CD4-positive, CD25-positive, alpha-beta regulatory T cell (primary cell): ENCODE data around the gene ABCD1. TPM values are rescaled to one million over a fixed set of nuclear protein-coding genes. Genes with fewer than 3 reads are reported as not detected.
"Not testable (repeated sequence)": the region's sequence is repeated elsewhere in the genome, so short reads cannot be mapped to it uniquely, and the experiment has no call there.

Source experiments
- ATAC-seq, 2 donors: fragments of 150-1000 bp; cut with Tn5 transposase; one replicate each; pipeline ENCODE4 v1.10.0; 2021; ENCODE audit warnings: low read depth in 2 of 2, moderate number of reproducible peaks in 2 of 2, moderate library complexity in 1 of 2
- DNase-seq, 3 donors: peaks; one replicate each; pipeline versions ENCODE4 v3.0.0 to v3.0.0-alpha.2; 2012 to 2022; ENCODE audit warnings: mixed read lengths in 1 of 3
- H3K27ac ChIP-seq: one replicate; pipeline ENCODE4 v1.7.0; 2013; ENCODE audit warnings: mild to moderate bottlenecking, low read length; ENCODE audit not compliant: insufficient read depth, poor library complexity, severe bottlenecking
- H3K27me3 ChIP-seq: one replicate; pipeline ENCODE4 v1.7.0; 2013; ENCODE audit warnings: low read length; ENCODE audit not compliant: control insufficient read depth, insufficient read depth
- H3K36me3 ChIP-seq: one replicate; pipeline ENCODE4 v1.7.0; 2013; ENCODE audit warnings: mild to moderate bottlenecking, low read length, moderate library complexity; ENCODE audit not compliant: control insufficient read depth, insufficient read depth
- H3K4me1 ChIP-seq: 2 replicates; pipeline ENCODE4 v1.7.0; 2013; ENCODE audit warnings: mild to moderate bottlenecking, low read length; ENCODE audit not compliant: insufficient read depth, control insufficient read depth, poor library complexity, severe bottlenecking
- H3K4me3 ChIP-seq: one replicate; pipeline ENCODE4 v1.7.0; 2013; ENCODE audit warnings: low read depth, mild to moderate bottlenecking, low read length, moderate library complexity
- H3K9me3 ChIP-seq, 2 experiments: 1 replicate in 1 of 2; 2 replicates in 1 of 2; pipeline ENCODE4 v1.7.0; 2013; ENCODE audit warnings: low read length in 2 of 2, mild to moderate bottlenecking in 1 of 2, moderate library complexity in 1 of 2; ENCODE audit not compliant: control insufficient read depth in 2 of 2
- H3K27ac Mint-ChIP-seq, 3 donors: one replicate each; pipeline ENCODE4 v1.8.0; 2020 to 2022; ENCODE audit warnings: mild to moderate bottlenecking in 3 of 3, mixed read lengths in 3 of 3, moderate library complexity in 2 of 3
- H3K27me3 Mint-ChIP-seq: one replicate; pipeline ENCODE4 v1.8.0; 2022; ENCODE audit warnings: mild to moderate bottlenecking, mixed read lengths
- H3K36me3 Mint-ChIP-seq: one replicate; pipeline ENCODE4 v1.8.0; 2020; ENCODE audit warnings: mixed read lengths
- H3K4me1 Mint-ChIP-seq, 4 donors: one replicate each; pipeline ENCODE4 v1.8.0; 2020 to 2022; ENCODE audit warnings: mixed read lengths in 4 of 4, mild to moderate bottlenecking in 1 of 4
- H3K4me3 Mint-ChIP-seq, 4 donors: one replicate each; pipeline ENCODE4 v1.8.0; 2020 to 2022; ENCODE audit warnings: mild to moderate bottlenecking in 4 of 4, mixed read lengths in 4 of 4, moderate library complexity in 3 of 4
- H3K9me3 Mint-ChIP-seq, 7 donors: one replicate each; pipeline ENCODE4 v1.8.0; 2020 to 2022; ENCODE audit warnings: mixed read lengths in 7 of 7, mild to moderate bottlenecking in 3 of 7, moderate library complexity in 2 of 7
- polyA plus RNA-seq, 4 donors: library from polyadenylated mRNA; unstranded; fragments of 300-500 nt; fragmentation: Illumina TruSeq; gene quantifications; one replicate each; pipeline ENCODE4 v1.2.3, GENCODE V29; 2021
- total RNA-seq: library from RNA; stranded (reverse); gene quantifications from one replicate; pipeline ENCODE4 v1.2.3, GENCODE V29; 2022

The ABCD1 gene
- total and polyA plus RNA-seq, 5 donors from 2014 or later = 1.1 to 7.5 (median 1.7) TPM

DNA sequence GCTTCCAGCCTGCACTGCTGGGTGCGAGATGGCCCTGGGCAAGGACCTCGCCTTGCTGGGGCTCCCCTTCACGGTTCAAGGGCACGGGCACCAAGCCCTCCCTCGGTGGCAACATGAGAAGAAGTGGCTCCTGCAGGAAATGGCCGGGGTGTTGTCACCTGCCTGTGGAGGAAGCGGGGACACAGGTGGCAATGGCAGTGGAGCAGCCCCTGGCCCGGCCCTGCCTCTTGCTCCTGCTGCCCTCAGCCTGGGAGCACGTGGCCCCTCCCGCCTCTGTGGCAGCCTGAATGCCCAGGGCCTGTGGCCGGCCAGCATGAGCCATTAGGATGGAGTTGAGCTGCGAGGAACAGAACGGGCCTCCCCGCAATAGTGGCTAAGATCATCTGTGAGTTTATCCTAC, 16.8 kb downstream of the ABCD1 start:
- no peaks in the 10 kb centered on the region for H3K36me3 Mint-ChIP-seq
- DNase-seq = no peak
- no peak overlapping the region for H3K27ac Mint-ChIP-seq
- no peak for ATAC-seq
- H3K4me1 Mint-ChIP-seq = peaks cover 0 to 19% (median 0%) of the 10 kb centered on the region in 4 donors
- peaks cover 11% of the 10 kb centered on the region for H3K4me1 ChIP-seq
- no peak overlapping the region for H3K4me3 ChIP-seq
- H3K27me3 ChIP-seq = no peaks in the 10 kb centered on the region
- H3K9me3 ChIP-seq = no peaks in the 10 kb centered on the region
- no peaks in the 10 kb centered on the region for H3K36me3 ChIP-seq
- no peak overlapping the region for H3K4me3 Mint-ChIP-seq
- H3K27ac ChIP-seq = no peak overlapping the region
- H3K9me3 Mint-ChIP-seq = no peaks in the 10 kb centered on the region
- H3K27me3 Mint-ChIP-seq = no peaks in the 10 kb centered on the region

DNA sequence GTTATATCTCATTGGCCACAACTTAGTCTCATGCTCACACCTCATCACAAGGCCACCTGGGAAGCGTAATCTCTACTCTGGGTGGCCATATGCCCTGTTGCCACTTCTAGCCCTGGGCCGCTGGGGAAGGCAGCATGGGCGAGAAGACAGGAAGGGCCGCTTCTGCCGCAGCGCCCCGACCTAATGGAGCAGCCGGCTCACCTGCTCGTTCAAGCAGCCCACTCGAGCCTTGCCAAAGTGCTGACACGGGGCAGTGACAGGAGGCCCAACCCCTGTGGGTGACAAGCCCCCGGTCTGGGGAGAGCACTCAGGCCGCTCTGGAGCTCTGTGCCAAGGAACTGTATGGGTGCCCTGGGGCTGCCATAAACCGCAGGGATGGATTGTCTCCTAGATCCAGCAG, 17.5 kb downstream of the ABCD1 start:
- H3K27ac ChIP-seq, H3K27ac Mint-ChIP-seq, H3K36me3 Mint-ChIP-seq, H3K27me3 ChIP-seq, ATAC-seq, DNase-seq, H3K4me3 Mint-ChIP-seq, H3K36me3 ChIP-seq, H3K4me3 ChIP-seq, H3K9me3 ChIP-seq, H3K9me3 Mint-ChIP-seq, H3K27me3 Mint-ChIP-seq: not testable (repeated sequence)
- peaks cover 0 to 19% (median 0%) of the 10 kb centered on the region in 4 donors for H3K4me1 Mint-ChIP-seq
- H3K4me1 ChIP-seq = peaks cover 11% of the 10 kb centered on the region

DNA sequence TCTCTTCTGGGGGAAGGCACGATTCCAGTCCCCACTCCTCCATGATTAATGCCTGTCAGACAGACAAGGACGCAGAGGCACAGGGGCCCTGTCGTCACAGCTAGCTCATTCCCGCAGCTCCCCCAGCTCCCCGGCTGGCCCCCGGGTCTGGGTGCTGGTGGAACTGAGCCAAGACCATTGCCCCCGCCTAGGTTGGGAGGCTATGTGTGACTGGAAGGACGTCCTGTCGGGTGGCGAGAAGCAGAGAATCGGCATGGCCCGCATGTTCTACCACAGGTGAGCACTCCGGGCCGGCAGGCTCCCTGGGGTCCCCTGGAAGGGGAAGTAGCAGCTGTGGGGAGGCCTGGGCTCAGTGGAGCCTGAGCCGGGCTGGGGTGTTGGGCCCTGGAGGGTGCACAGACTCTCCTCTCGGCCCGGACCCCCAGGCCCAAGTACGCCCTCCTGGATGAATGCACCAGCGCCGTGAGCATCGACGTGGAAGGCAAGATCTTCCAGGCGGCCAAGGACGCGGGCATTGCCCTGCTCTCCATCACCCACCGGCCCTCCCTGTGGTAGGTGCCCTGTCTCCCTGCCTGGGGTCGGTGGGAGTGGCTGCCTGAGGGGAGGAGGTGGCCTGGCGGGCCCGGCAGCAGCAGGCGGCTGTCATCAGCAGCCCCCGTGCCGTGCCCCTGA, 18.3 kb downstream of the ABCD1 start:
- H3K27ac ChIP-seq, H3K9me3 Mint-ChIP-seq, H3K4me3 Mint-ChIP-seq, DNase-seq, ATAC-seq, H3K36me3 ChIP-seq, H3K4me3 ChIP-seq, H3K9me3 ChIP-seq, H3K36me3 Mint-ChIP-seq, H3K27me3 Mint-ChIP-seq, H3K27me3 ChIP-seq, H3K27ac Mint-ChIP-seq: not testable (repeated sequence)
- H3K4me1 Mint-ChIP-seq = peaks cover 0 to 19% (median 0%) of the 10 kb centered on the region in 4 donors
- peaks cover 11% of the 10 kb centered on the region for H3K4me1 ChIP-seq

DNA sequence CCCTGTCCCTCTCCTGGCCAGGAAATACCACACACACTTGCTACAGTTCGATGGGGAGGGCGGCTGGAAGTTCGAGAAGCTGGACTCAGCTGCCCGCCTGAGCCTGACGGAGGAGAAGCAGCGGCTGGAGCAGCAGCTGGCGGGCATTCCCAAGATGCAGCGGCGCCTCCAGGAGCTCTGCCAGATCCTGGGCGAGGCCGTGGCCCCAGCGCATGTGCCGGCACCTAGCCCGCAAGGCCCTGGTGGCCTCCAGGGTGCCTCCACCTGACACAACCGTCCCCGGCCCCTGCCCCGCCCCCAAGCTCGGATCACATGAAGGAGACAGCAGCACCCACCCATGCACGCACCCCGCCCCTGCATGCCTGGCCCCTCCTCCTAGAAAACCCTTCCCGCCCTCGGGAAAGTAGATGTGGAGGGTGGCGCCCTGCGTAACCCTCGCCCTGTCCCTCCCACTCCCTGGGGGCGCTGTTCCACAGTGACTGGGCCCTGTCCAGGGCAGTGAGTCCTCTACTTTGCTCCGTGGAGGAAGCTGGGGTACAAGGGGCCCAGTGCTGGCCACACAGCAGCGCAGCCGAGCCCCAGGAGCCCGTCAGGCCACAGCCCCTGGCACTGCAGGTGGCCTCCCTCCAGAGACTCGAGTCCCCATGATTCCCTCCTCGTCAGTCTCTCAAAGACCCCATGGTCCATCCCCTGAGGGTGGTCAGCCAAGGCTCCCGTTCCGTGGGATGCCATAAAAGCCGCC, 19.0 kb downstream of the ABCD1 start:
- H3K4me3 Mint-ChIP-seq, H3K9me3 Mint-ChIP-seq, H3K9me3 ChIP-seq, H3K36me3 Mint-ChIP-seq, H3K27ac ChIP-seq, H3K4me3 ChIP-seq, DNase-seq, H3K27me3 ChIP-seq, H3K36me3 ChIP-seq, ATAC-seq, H3K27ac Mint-ChIP-seq, H3K27me3 Mint-ChIP-seq: not testable (repeated sequence)
- H3K4me1 Mint-ChIP-seq = peaks cover 0 to 19% (median 0%) of the 10 kb centered on the region in 4 donors
- H3K4me1 ChIP-seq = peaks cover 11% of the 10 kb centered on the region

DNA sequence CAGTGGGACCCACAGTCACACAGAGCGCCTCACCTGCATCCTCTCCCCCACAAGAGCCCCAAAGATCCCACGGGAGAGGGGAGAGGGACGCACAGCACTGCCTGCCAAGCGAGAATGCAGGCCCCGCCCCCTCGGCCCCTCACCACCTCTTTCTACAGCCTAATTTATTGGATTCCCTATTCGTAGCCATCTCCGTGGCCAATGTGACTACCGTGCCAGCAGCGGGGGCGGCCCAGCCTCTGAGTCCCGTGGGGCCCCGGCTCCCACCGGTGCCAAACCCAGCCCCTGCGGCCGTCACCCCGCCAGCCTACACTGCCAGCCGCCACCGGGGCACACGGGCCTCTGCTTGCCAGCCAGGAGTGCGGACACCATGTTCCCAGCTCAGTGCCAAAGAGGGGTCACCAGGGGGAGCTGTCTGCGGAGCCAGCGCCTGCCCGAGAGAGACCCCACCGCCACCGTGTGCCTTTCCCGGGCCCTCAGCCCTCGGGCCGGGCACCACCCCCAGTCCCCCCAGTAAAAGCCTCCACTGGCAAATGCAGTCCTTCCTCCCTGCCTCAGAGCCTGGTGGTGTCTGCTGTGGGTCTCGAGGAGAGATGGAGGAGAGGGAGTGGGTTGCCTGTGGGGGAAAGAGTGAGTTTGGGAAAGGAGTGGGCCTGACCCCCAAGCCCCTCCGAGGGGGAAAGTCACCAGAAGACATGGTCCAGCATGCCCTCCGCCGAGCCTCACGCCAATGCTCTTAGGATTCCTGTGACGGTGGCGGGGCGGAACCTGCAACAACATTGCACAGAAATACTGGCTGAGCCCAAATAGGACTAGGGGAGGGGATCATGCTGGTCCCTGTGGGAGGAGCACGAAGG, 19.8 kb downstream of the ABCD1 start:
- H3K4me1 ChIP-seq = peaks cover 11% of the 10 kb centered on the region
- peaks cover 5% of the 10 kb centered on the region for H3K27me3 Mint-ChIP-seq
- H3K9me3 Mint-ChIP-seq = no peaks in the 10 kb centered on the region

DNA sequence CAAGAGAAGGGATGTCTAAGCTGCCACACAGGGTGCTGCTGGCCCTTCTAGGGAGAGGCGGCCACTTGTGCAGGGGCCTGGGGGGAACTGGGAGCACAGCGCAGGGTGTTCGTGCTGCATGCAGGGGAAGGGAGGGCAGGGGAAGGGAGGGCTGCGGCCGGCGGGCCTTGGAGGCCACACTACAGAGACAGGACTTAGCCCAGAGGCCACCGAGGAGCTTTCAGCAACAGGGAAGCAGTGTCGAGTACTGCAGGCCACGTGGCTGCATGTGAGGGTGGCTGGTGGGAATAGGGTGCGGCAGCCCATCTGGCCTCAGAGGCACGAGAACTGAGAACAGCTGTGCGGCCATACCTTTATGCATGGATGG, 20.4 kb downstream of the ABCD1 start:
- H3K4me1 Mint-ChIP-seq = peaks cover 0 to 14% (median 0%) of the 10 kb centered on the region in 4 donors
- not testable (repeated sequence) for H3K9me3 Mint-ChIP-seq, H3K27me3 ChIP-seq, H3K27ac Mint-ChIP-seq, H3K27me3 Mint-ChIP-seq, DNase-seq, ATAC-seq, H3K9me3 ChIP-seq, H3K36me3 Mint-ChIP-seq, H3K36me3 ChIP-seq, H3K4me3 Mint-ChIP-seq, H3K4me3 ChIP-seq, H3K27ac ChIP-seq
- H3K4me1 ChIP-seq = peaks cover 11% of the 10 kb centered on the region

More for the DNA sequence above, 19.8 kb downstream of the ABCD1 start:
- Histone ChIP-seq H3K4me3 (no peak overlapping the region), H3K27ac (no peak overlapping the region), H3K27me3 (no peaks in the 10 kb centered on the region), H3K36me3 (no peaks in the 10 kb centered on the region), H3K9me3 (no peaks in the 10 kb centered on the region)
- Mint-ChIP-seq H3K27ac (peak overlapping the region in 1 of 3 donors; percentile 25), H3K4me3 (no peak overlapping the region), H3K36me3 (no peaks in the 10 kb centered on the region), H3K4me1 (peaks cover 0 to 19% (median 0%) of the 10 kb centered on the region in 4 donors)
- no peak for DNase-seq
- ATAC-seq = no peak

DNA sequence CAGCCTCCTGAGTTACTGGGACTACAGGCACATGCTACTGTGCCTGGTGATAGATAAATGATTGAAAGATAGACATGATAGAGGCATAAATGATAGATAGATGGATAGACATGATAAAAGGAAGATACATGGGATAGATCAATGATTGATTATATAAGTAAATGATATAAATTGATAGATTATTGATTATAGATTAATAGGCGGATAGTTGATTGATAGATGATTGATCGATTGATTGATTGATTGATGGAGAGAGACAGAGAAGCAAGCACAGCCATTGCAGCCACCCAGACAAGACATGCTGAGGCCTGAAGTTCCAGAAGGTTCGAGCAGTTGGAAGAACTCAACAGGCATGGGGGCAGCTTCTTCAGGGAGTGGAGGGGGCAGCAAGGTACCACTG, 21.7 kb downstream of the ABCD1 start:
- Histone ChIP-seq H3K27ac (no peak overlapping the region), H3K4me3 (no peak overlapping the region), H3K36me3 (no peaks in the 10 kb centered on the region), H3K4me1 (peaks cover 3% of the 10 kb centered on the region), H3K9me3 (no peaks in the 10 kb centered on the region), H3K27me3 (no peaks in the 10 kb centered on the region)
- no peak for DNase-seq
- Mint-ChIP-seq H3K4me1 (peaks cover 0 to 4% (median 0%) of the 10 kb centered on the region in 4 donors), H3K36me3 (no peaks in the 10 kb centered on the region), H3K27ac (no peak overlapping the region), H3K9me3 (no peaks in the 10 kb centered on the region), H3K4me3 (no peak overlapping the region), H3K27me3 (peaks cover 5% of the 10 kb centered on the region)
- no peak for ATAC-seq
